Transverse colon (tissue), 4 donors: ENCODE measurements around the gene PAK6. TPM values are rescaled to one million over a fixed set of nuclear protein-coding genes. Genes with fewer than 3 reads are reported as not detected.

Experiments used
- DNase-seq: peaks from one replicate; pipeline ENCODE4 v3.0.0-alpha.2; 2019
- H3K27ac ChIP-seq, 4 donors: fragments of 200-600 bp; sonication (generic); 2 replicates each; pipeline ENCODE4 v1.5.1; 2016 to 2018; ENCODE audit warnings: inconsistent platforms in 4 of 4
- H3K27me3 ChIP-seq: fragments of 200-600 bp; sonication (generic); 2 replicates; pipeline ENCODE4 v1.5.1; 2017; ENCODE audit warnings: inconsistent platforms
- H3K36me3 ChIP-seq, 4 donors: fragments of 200-600 bp; sonication (generic); 2 replicates each; pipeline ENCODE4 v1.5.1; 2017 to 2019; ENCODE audit warnings: inconsistent platforms in 4 of 4
- H3K4me1 ChIP-seq, 4 donors: fragments of 200-600 bp; sonication (generic); 2 replicates each; pipeline ENCODE4 v1.5.1; 2017 to 2020; ENCODE audit warnings: inconsistent platforms in 4 of 4
- H3K4me3 ChIP-seq, 4 donors: fragments of 200-600 bp; sonication (generic); 1 replicate in 1 of 4; 2 replicates in 3 of 4; pipeline versions ENCODE4 v1.5.1 to v1.6.1; 2017 to 2019; ENCODE audit warnings: inconsistent platforms in 4 of 4
- H3K9me3 ChIP-seq, 2 donors: fragments of 200-600 bp; sonication (generic); 2 replicates each; pipeline ENCODE4 v1.5.1; 2017 to 2019; ENCODE audit warnings: inconsistent platforms in 2 of 2
- EP300 ChIP-seq: sonication (generic); formaldehyde crosslinking; IDR thresholded peaks from one replicate; pipeline ENCODE4 v1.6.1; 2017; ENCODE audit warnings: antibody characterized with exemption, low read depth
- POLR2A ChIP-seq: fragments of 450-650 bp; IDR thresholded peaks from one replicate; pipeline ENCODE4 v1.6.1; 2016; ENCODE audit warnings: antibody characterized with exemption, mild to moderate bottlenecking, moderate library complexity
- POLR2AphosphoS5 ChIP-seq, 3 donors: sonication (generic); formaldehyde crosslinking; IDR thresholded peaks; one replicate each; pipeline ENCODE4 v1.6.1; 2016; ENCODE audit warnings: antibody characterized with exemption in 3 of 3
- WGBS, 2 donors: methylation state at CpG; one replicate each; pipeline ENCODE4 v1.1.5; 2018; ENCODE audit warnings: low coverage in 1 of 2; 5-methylcytosine and 5-hydroxymethylcytosine counted together
- in situ Hi-C, 4 donors: fragments of 200-750 bp; cut with MboI; loops; one replicate each; pipeline versions ENCODE4 v1.15.0 to v1.15.1; 2017; ENCODE audit warnings: low sequenced_read_pairs in 3 of 4, low pct_ligation_motif_present in 1 of 4, low pct_unique_long_range_greater_than_20kb in 1 of 4
- intact Hi-C: fragments of 100-400 bp; cut with DNase I; formaldehyde crosslinking; loops from one replicate; pipeline ENCODE4 v1.15.1; 2023; ENCODE audit warnings: low total_unique reads
- total RNA-seq, 4 donors: library from RNA; depleted of rRNA; stranded (reverse); fragments of >200 nt; gene quantifications; one replicate each; pipeline ENCODE4 v1.1.0, GENCODE V29; 2016
- TF ChIP-seq, protein P1 (sequence below), 5 experiments: fragments of 200-600 bp in 3 of 5; fragments of 450-650 bp in 2 of 5; sonication (generic) in 3 of 5; IDR thresholded peaks; 1 replicate in 2 of 5; 2 replicates in 3 of 5; pipeline ENCODE4 v1.5.1; 2016 to 2017; ENCODE audit warnings: antibody characterized with exemption in 5 of 5, inconsistent platforms in 3 of 5, mild to moderate bottlenecking in 2 of 5, moderate library complexity in 1 of 5

Gene PAK6
- total RNA-seq, 4 donors from 2014 or later: 3.0 to 7.5 (median 4.5) TPM

DNA sequence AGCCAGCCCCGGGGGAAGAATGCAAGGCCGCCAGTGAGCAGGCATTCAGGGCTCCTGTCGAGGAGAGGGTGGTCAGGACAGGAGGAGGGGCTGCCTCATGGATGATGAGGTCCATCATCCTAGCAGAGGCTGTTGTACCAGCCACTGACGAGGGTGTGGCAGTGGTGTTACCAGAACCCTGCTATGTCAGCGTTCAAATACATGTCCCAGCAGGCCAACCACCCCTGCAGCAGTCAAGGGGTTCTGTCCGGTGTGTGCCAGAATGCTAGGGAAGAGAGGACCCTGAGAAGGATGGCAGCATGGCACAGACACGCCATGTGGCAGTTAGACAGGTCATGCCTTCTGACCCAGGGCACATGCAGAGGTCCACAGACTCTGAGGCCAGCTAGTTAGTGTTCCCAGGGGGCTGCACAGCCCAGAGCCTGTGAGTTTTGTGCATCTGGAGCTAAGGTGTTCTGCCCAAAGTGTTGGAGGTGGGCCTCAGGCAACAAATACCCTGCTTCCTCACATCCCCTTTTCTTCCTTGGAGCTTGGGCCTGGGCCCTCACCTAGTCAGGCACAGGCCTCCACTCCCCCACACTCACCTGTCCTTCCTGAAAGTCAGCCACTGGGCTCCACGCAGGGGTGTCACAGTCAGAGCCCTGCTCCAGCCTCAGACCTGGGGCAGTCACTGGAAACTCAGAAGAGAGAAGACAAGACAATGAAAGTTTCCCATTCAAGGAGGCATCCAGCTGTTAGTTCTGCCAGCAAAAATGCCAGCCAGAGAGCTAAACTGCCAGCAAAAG, 7.8 kb downstream of the PAK6 start:
- H3K9me3 ChIP-seq: no peaks in the 10 kb centered on the region
- DNase-seq: no peak
- WGBS, 2 donors: 86% methylated on average over 8 of the region's 8 CpGs; no CpG with 5 or more reads in 1 of the 2 donors
- H3K36me3 ChIP-seq: no peaks in the 10 kb centered on the region
- TF ChIP-seq POLR2A: no peak
- no peak for TF ChIP-seq EP300
- TF ChIP-seq, protein P1, sequence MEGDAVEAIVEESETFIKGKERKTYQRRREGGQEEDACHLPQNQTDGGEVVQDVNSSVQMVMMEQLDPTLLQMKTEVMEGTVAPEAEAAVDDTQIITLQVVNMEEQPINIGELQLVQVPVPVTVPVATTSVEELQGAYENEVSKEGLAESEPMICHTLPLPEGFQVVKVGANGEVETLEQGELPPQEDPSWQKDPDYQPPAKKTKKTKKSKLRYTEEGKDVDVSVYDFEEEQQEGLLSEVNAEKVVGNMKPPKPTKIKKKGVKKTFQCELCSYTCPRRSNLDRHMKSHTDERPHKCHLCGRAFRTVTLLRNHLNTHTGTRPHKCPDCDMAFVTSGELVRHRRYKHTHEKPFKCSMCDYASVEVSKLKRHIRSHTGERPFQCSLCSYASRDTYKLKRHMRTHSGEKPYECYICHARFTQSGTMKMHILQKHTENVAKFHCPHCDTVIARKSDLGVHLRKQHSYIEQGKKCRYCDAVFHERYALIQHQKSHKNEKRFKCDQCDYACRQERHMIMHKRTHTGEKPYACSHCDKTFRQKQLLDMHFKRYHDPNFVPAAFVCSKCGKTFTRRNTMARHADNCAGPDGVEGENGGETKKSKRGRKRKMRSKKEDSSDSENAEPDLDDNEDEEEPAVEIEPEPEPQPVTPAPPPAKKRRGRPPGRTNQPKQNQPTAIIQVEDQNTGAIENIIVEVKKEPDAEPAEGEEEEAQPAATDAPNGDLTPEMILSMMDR (IDR thresholded peaks at IDR 0.05): no peak
- no peak for TF ChIP-seq POLR2AphosphoS5 (IDR thresholded peaks at IDR 0.05)
- peaks cover 3% of the 10 kb centered on the region for H3K27me3 ChIP-seq
- H3K27ac ChIP-seq: no peak overlapping the region
- intact Hi-C loops (no loop called here), in situ Hi-C loops (no loop called here)
- no peak overlapping the region for H3K4me3 ChIP-seq
- no peaks in the 10 kb centered on the region for H3K4me1 ChIP-seq

DNA sequence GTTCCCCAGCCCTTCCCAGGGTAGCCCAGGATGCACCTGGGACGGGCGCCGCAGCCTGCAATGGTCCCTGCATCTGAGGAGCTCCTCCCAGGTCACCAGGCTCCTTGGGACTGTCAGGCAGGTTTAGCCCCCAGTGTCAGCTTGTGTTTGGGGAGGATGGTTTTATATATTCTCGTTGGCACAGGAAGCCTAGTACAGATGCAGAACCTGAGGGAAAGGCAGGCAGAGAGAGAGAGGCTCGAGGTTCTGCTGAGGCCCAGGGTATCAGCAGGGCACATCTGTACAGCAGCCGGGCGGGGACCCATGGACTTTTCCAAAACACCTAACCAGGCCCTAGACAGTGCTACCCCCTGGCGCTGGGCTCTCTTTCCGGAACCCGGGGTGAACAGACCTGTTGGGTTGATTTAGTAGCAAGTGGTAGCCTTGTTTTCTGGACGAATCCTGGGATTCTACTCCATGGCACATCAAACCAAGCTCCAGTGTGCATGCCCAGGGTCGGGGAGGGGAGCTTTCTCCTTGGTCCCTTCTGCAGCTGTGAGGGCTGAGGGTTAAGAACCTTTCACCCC, 8.6 kb downstream of the PAK6 start:
- intact Hi-C loops (no loop called here), in situ Hi-C loops (no loop called here)
- Histone ChIP-seq H3K4me1 (peaks cover 0 to 6% (median 4%) of the 10 kb centered on the region in 4 donors), H3K9me3 (no peaks in the 10 kb centered on the region), H3K27ac (no peak overlapping the region), H3K36me3 (no peaks in the 10 kb centered on the region), H3K27me3 (peaks cover 10% of the 10 kb centered on the region), H3K4me3 (no peak overlapping the region)
- 79 to 83% methylated on average over 2 to 12 of the region's 12 CpGs for WGBS, 2 donors
- no peak for DNase-seq
- TF ChIP-seq EP300: no peak

DNA sequence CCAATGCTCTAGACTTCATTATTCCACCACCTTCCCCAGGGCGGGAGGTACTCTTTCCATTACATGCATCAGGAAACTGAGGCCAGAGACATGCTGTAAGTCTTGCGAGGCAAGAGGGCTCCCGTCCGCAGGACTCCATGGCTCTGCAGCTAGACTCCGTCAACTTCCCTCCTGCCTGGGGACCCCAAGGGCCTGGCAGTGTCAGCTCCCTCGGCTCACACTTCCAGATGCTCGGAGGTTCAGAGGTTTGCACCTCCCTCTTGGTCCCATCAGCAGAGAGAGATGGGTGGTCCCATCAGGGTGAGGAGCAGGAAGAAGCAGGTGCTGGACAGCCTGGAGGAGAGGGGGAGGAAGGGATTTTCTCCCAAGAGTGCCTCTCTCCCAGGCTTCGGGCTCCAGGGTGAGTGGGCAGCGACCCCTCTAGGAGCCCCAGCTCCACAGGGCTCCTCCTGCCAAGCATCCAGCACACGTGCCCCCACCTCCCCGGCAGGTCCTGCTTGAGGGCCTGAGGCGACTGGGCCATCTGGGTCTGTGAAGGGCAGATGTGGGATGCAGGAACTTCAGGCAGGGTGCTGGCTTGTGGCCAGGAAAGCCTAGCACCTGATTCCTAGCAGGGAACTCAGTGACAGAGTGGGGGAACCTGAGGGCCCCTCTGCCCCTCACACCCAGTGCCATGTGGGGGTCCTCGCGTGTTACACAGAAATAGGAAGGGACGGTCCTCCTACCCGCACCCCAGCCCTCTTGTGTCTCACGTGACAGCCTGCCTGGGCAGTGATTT, 9.3 kb downstream of the PAK6 start:
- no peaks in the 10 kb centered on the region for H3K9me3 ChIP-seq
- in situ Hi-C loops (no loop called here), intact Hi-C loops (no loop called here)
- no peak for DNase-seq
- H3K36me3 ChIP-seq: no peaks in the 10 kb centered on the region
- no peak overlapping the region for H3K27ac ChIP-seq
- no peak for TF ChIP-seq EP300
- TF ChIP-seq, protein P1 (IDR thresholded peaks at IDR 0.05): no peak
- TF ChIP-seq POLR2AphosphoS5 (IDR thresholded peaks at IDR 0.05): no peak
- no peak for TF ChIP-seq POLR2A
- H3K4me1 ChIP-seq: peaks cover 3 to 12% (median 9%) of the 10 kb centered on the region in 4 donors
- 85% methylated on average over 16 of the region's 17 CpGs; no CpG with 5 or more reads in 1 of the 2 donors for WGBS, 2 donors
- H3K27me3 ChIP-seq: peaks cover 14% of the 10 kb centered on the region
- H3K4me3 ChIP-seq: no peak overlapping the region

DNA sequence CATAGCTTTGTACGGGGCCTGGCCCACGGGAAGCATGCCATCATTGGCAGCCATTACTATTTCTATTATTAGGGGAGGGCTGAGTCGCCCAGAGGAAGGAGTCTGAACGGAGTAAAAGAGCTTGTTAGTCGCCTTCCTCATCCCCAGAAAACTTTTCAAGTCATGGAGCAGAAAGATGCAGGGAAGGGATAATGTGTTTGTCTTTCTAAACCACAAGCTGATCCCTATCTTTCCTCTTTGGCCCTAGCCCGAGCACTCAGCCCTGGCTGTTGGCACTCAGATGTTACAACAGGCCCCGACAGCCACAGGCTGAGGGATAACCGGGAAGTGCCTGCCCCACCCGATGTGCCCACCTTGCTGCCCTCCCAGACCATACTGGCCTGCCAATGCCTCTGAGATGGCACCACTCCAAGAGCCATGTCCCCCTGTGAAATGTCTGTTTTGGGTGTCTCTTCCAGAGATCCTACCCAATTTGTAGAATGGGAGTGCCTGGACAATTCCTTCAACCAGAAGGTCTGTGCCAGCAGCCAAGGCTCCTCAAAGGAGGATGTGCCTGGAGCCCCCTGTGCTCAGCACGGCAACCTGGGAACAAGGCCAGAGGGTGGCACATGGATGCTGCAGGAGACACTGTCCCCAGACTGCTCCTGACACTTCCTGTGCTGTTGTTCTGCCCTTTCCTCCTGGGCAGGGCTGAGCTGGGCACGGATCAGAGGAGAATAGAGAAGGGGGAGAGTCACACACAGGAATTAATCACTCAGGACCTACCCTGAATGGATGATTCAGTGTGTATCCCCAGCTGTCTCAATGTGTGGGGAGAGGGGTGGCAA, 10.8 kb downstream of the PAK6 start:
- intact Hi-C loops: no loop called here
- Histone ChIP-seq H3K27me3 (peaks cover 23% of the 10 kb centered on the region), H3K4me1 (peaks cover 5 to 20% (median 13%) of the 10 kb centered on the region in 4 donors), H3K27ac (no peak overlapping the region), H3K4me3 (no peak overlapping the region), H3K9me3 (no peaks in the 10 kb centered on the region), H3K36me3 (no peaks in the 10 kb centered on the region)
- TF ChIP-seq POLR2A (no peak), POLR2AphosphoS5 (IDR thresholded peaks at IDR 0.05) (no peak), EP300 (no peak)
- TF ChIP-seq, protein P1 (IDR thresholded peaks at IDR 0.05): no peak
- no peak for DNase-seq
- in situ Hi-C loops: loop anchor here in 1 of 4 donors (25.0 kb wide), 1 partner anchor 212 kb away; the partner anchor contains the start of gene SRP14
- WGBS, 2 donors: 75% methylated on average over 11 of the region's 11 CpGs; no CpG with 5 or more reads in 1 of the 2 donors
